Right lobe of liver (tissue), 6 donors: ENCODE results near the gene FIGN. TPM values are rescaled to one million over a fixed set of nuclear protein-coding genes. Genes with fewer than 3 reads are reported as not detected.

Source experiments
- ATAC-seq, 4 donors: fragments of 200-7000 bp; cut with Tn5 transposase; one replicate each; pipeline ENCODE4 v1.9.1; 2020; ENCODE audit warnings: mild to moderate bottlenecking in 4 of 4, moderate library complexity in 4 of 4
- DNase-seq, 3 donors: peaks; one replicate each; pipeline ENCODE4 v3.0.0-alpha.2; 2020
- H3K27ac ChIP-seq, 3 donors: fragments of 200-600 bp; one replicate each; pipeline ENCODE4 v1.8.0; 2022
- H3K27me3 ChIP-seq, 2 donors: fragments of 200-600 bp; one replicate each; pipeline ENCODE4 v1.8.0; 2022
- H3K36me3 ChIP-seq, 4 donors: fragments of 200-600 bp; sonication (generic) in 1 of 4; one replicate each; pipeline versions ENCODE4 v1.5.1 to v1.8.0; 2017 to 2022; ENCODE audit warnings: control low read depth in 1 of 4
- H3K4me1 ChIP-seq, 4 donors: fragments of 200-600 bp; sonication (generic) in 1 of 4; one replicate each; pipeline versions ENCODE4 v1.5.1 to v1.8.0; 2017 to 2022; ENCODE audit warnings: control low read depth in 1 of 4
- H3K4me3 ChIP-seq, 3 donors: fragments of 200-600 bp; one replicate each; pipeline ENCODE4 v1.8.0; 2022
- H3K9me3 ChIP-seq, 4 donors: fragments of 200-600 bp; sonication (generic) in 1 of 4; one replicate each; pipeline versions ENCODE4 v1.5.1 to v1.8.0; 2017 to 2022; ENCODE audit warnings: control low read depth in 1 of 4
- POLR2A ChIP-seq: fragments of 450-650 bp; IDR thresholded peaks from one replicate; pipeline ENCODE4 v1.6.1; 2017; ENCODE audit warnings: antibody characterized with exemption, mild to moderate bottlenecking
- WGBS: methylation state at CpG from one replicate; pipeline ENCODE4 v1.1.6; 2018; ENCODE audit warnings: low coverage, low lambda C conversion rate; ENCODE audit not compliant: insufficient coverage; ENCODE audit errors: missing lambda C conversion rate; 5-methylcytosine and 5-hydroxymethylcytosine counted together
- intact Hi-C, 2 donors: fragments of 100-400 bp; cut with DNase I; formaldehyde crosslinking; loops; one replicate each; pipeline versions ENCODE4 v1.11.2 to v1.14.1; 2022
- total RNA-seq, 6 experiments: library from RNA; depleted of rRNA in 2 of 6; stranded (reverse); fragments of >200 nt in 2 of 6; fragmentation: NEBNext Ultra II Directional in 3 of 6; extraction: Animal tissue kit (Norgen Biotek cat#: 25700) in 3 of 6; gene quantifications; one replicate each; pipeline versions ENCODE4 v1.1.0 to v1.2.4, GENCODE V29; 2016 to 2023
- TF ChIP-seq, protein P1 (sequence below), 4 donors: fragments of 200-600 bp in 3 of 4; fragments of 450-650 bp in 1 of 4; IDR thresholded peaks; one replicate each; pipeline versions ENCODE4 v1.5.1 to v1.8.0; 2016 to 2022; ENCODE audit warnings: antibody characterized with exemption in 4 of 4, mild to moderate bottlenecking in 2 of 4
- donor health status: DM: no; HTN: yes; CAD: no.
- donor health status: DM: no; HTN: no; CAD: no.
- donor health status: DM: no; HTN: no; CAD: no.
- donor health status: DM: no; HTN: yes; CAD: no.
- donor health status: DM: no; HTN: yes; CAD: no.

Gene FIGN
- total RNA-seq, 6 experiments from 2014 or later, result 2.8 to 9.2 (median 5.1) TPM

DNA sequence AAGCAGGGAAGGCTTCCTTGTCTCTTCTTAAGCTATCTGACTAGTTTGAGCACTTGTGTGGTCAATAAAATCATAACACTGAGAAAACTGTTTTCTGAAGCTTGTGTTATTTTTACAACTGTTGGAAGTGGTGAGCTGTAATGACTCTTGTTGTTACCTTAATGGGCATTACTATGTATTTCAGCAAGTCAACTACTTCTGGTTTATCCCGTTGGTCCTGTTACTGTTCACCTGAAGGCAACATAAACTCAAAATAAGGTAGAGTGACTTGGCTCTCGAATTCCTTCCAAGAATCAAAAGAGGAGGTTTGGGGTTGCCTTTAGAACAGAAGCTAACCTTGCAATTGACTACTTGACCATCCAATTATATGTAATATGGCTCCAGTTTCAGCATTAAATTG, 23.2 kb upstream of the FIGN start:
- intact Hi-C loops, result no loop called here
- TF ChIP-seq, protein P1, sequence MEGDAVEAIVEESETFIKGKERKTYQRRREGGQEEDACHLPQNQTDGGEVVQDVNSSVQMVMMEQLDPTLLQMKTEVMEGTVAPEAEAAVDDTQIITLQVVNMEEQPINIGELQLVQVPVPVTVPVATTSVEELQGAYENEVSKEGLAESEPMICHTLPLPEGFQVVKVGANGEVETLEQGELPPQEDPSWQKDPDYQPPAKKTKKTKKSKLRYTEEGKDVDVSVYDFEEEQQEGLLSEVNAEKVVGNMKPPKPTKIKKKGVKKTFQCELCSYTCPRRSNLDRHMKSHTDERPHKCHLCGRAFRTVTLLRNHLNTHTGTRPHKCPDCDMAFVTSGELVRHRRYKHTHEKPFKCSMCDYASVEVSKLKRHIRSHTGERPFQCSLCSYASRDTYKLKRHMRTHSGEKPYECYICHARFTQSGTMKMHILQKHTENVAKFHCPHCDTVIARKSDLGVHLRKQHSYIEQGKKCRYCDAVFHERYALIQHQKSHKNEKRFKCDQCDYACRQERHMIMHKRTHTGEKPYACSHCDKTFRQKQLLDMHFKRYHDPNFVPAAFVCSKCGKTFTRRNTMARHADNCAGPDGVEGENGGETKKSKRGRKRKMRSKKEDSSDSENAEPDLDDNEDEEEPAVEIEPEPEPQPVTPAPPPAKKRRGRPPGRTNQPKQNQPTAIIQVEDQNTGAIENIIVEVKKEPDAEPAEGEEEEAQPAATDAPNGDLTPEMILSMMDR (IDR thresholded peaks at IDR 0.05), result no peak
- TF ChIP-seq POLR2A, result no peak
- ATAC-seq, result no peak
- Histone ChIP-seq H3K27me3 (no peaks in the 10 kb centered on the region), H3K27ac (no peak overlapping the region), H3K36me3 (no peaks in the 10 kb centered on the region), H3K9me3 (no peaks in the 10 kb centered on the region), H3K4me3 (no peak overlapping the region), H3K4me1 (no peaks in the 10 kb centered on the region)
- DNase-seq, result no peak
- 42% methylated on average over 2 of the region's 2 CpGs for WGBS

DNA sequence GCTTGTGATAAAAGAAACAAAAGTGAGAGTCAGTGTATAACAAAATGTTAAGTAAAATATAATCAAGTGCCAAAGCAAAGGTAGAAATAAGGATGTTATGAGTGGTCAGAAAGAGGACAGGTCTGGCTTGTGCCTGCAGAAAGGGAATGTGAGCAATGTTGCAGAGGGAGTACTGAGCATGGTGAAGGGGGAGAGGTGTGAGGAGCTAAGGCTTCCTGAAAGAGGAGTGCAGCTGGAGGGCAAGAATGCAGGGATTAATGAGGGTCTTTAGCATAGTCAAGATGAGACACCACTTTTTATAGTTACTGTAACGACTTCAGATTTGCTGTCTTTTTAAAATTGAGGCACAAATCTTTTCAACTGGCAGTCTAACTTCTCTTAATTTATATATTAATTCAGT, 22.0 kb upstream of the FIGN start:
- TF ChIP-seq, protein P1 (IDR thresholded peaks at IDR 0.05), result no peak
- no peak for TF ChIP-seq POLR2A
- Histone ChIP-seq H3K27ac (no peak overlapping the region), H3K9me3 (no peaks in the 10 kb centered on the region), H3K36me3 (no peaks in the 10 kb centered on the region), H3K4me1 (no peaks in the 10 kb centered on the region), H3K27me3 (no peaks in the 10 kb centered on the region), H3K4me3 (no peak overlapping the region)
- intact Hi-C loops, result no loop called here
- WGBS, result 46% methylated on average over 1 of the region's 1 CpG
- DNase-seq (no peak), ATAC-seq (no peak)

DNA sequence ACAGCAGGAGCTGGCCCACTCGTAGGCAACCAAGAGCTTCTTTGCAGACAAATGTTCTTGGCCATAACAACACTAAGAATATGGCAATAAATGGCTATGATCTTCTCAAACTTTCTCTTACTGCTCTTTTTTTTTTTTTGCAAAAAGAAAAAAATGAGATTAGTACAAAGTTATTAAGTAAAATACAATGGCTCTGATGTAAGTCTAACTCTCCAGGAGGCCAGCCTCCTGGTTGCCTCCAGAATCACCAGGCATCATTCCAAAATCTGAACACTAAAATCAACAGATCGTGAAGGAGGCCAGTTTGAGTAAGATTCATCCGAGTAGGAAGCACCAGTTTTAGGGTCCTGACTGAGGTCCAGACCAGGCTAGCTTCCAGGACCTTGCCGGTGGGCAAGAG, 20.8 kb upstream of the FIGN start:
- DNase-seq (no peak), ATAC-seq (no peak)
- Histone ChIP-seq H3K27ac (no peak overlapping the region), H3K27me3 (no peaks in the 10 kb centered on the region), H3K36me3 (no peaks in the 10 kb centered on the region), H3K4me3 (no peak overlapping the region), H3K9me3 (no peaks in the 10 kb centered on the region), H3K4me1 (no peaks in the 10 kb centered on the region)
- TF ChIP-seq, protein P1 (IDR thresholded peaks at IDR 0.05), result no peak
- TF ChIP-seq POLR2A, result no peak
- intact Hi-C loops, result no loop called here
- 43% methylated on average over 2 of the region's 4 CpGs for WGBS

DNA sequence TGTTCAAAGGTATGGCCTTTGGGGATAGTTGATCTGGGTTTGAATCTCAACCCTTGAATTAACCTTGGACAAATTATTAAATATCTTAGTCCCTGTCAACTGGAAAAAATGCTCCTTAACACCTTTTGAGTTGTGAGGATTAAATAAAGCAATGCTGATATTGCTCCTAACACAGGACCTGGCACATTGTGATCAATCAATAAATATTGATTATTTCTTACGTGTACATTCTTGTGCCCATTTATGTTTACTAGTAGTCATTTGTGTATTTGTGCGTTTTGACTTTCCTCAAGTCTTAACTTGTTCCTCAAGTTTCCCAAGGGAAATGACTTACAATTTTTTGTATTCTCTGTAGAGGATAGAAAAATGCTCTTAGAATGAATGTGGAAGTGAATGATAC, 19.6 kb upstream of the FIGN start:
- Histone ChIP-seq H3K27me3 (no peaks in the 10 kb centered on the region), H3K27ac (no peak overlapping the region), H3K4me3 (no peak overlapping the region), H3K36me3 (no peaks in the 10 kb centered on the region), H3K4me1 (no peaks in the 10 kb centered on the region), H3K9me3 (no peaks in the 10 kb centered on the region)
- ATAC-seq (no peak), DNase-seq (no peak)
- 34% methylated on average over 2 of the region's 2 CpGs for WGBS
- TF ChIP-seq, protein P1 (IDR thresholded peaks at IDR 0.05), result no peak
- no peak for TF ChIP-seq POLR2A
- intact Hi-C loops, result no loop called here

DNA sequence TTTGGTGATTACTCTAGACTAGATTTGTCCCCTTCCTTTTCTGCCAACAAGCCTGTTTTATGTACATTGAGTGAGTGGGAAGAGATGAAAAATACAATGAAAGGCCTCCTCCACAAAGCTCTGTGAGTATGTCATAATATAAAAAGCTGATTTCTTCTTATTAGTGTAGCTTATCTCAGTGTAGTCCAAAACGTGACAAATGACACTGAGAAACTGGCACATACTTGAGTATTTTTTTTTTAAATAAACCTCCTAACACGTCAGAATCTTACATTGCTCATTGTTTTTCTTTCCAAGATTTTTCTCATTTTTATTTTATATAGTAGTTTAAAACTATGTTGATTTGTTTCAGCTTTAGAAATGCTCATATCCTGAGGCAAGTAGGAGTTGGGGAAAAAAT, 17.9 kb upstream of the FIGN start:
- Histone ChIP-seq H3K4me1 (no peaks in the 10 kb centered on the region), H3K4me3 (no peak overlapping the region), H3K9me3 (no peaks in the 10 kb centered on the region), H3K36me3 (no peaks in the 10 kb centered on the region), H3K27me3 (no peaks in the 10 kb centered on the region), H3K27ac (no peak overlapping the region)
- intact Hi-C loops, result no loop called here
- WGBS, result 34% methylated on average over 2 of the region's 2 CpGs
- DNase-seq, result no peak
- no peak for ATAC-seq
- TF ChIP-seq POLR2A, result no peak
- TF ChIP-seq, protein P1 (IDR thresholded peaks at IDR 0.05), result no peak
